Left ventricle myocardium inferior (tissue), 1 donor: Measurements from ENCODE around the gene GNG2. TPM values are rescaled to one million over a fixed set of nuclear protein-coding genes. Genes with fewer than 3 reads are reported as not detected.

Source experiments
- DNase-seq: peaks from one replicate; pipeline ENCODE4 v3.0.0-alpha.2; 2020
- H3K27ac ChIP-seq: fragments of 200-600 bp; replicated peaks from 2 replicates; pipeline ENCODE4 v1.8.0; 2021
- H3K27me3 ChIP-seq: fragments of 200-600 bp; 2 replicates; pipeline ENCODE4 v1.8.0; 2021; ENCODE audit warnings: low read depth
- H3K36me3 ChIP-seq: fragments of 200-600 bp; 2 replicates; pipeline ENCODE4 v1.8.0; 2021
- H3K4me1 ChIP-seq: fragments of 200-600 bp; 2 replicates; pipeline ENCODE4 v1.8.0; 2021
- H3K4me3 ChIP-seq: fragments of 200-600 bp; 2 replicates; pipeline ENCODE4 v1.8.0; 2021; ENCODE audit warnings: mild to moderate bottlenecking, moderate library complexity
- H3K9me3 ChIP-seq: fragments of 200-600 bp; replicated peaks from 2 replicates; pipeline ENCODE4 v1.8.0; 2021
- intact Hi-C: fragments of 100-400 bp; cut with micrococcal nuclease; formaldehyde crosslinking; loops from one replicate; pipeline ENCODE4 v1.11.0; 2022
- total RNA-seq: library from RNA; stranded (reverse); fragmentation: NEBNext Ultra II Directional; extraction: Animal tissue kit (Norgen Biotek cat#: 25700); gene quantifications from one replicate; pipeline ENCODE4 v1.2.1, GENCODE V29; 2021
- TF ChIP-seq, protein P1 (sequence below): fragments of 200-600 bp; IDR thresholded peaks from 2 replicates; pipeline ENCODE4 v1.8.0; 2021; ENCODE audit warnings: antibody characterized with exemption, mild to moderate bottlenecking, borderline replicate concordance
- donor health status: DM: no; HTN: yes; CAD: no; lungs with severe emphysema.

The GNG2 gene
- total RNA-seq, 1 donor from 2014 or later, result 6.7 TPM

DNA sequence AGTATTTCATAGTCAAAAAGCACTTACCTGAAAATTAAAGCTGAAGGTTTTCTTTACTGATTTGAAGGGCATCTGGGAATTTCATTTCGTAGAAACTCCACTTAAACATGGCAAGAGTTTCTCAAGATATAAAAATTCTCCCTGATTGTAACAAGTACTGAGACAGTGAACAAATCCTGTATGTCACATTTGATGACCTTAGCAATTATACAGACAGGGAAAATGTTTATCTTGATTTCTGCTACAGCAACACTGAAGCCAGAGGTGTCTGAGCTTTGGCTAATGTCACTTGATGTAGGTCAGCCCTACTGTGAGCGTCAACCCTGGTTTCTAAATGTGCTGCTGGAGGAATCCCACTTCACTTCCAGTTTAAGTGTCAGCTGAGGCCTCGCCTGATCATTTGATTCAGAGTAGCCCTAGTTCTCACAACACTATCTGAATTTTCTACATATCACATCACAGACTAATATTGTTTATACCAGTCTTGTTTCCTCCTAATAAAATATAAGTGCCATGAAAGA, 149.8 kb downstream of the GNG2 start:
- Histone ChIP-seq H3K9me3 (no peaks in the 10 kb centered on the region), H3K4me3 (no peak overlapping the region), H3K4me1 (peaks cover 94% of the 10 kb centered on the region), H3K36me3 (peaks cover 79% of the 10 kb centered on the region), H3K27me3 (no peaks in the 10 kb centered on the region), H3K27ac (peak overlapping the region; percentile 89)
- DNase-seq, result no peak
- intact Hi-C loops, result no loop called here
- TF ChIP-seq, protein P1, sequence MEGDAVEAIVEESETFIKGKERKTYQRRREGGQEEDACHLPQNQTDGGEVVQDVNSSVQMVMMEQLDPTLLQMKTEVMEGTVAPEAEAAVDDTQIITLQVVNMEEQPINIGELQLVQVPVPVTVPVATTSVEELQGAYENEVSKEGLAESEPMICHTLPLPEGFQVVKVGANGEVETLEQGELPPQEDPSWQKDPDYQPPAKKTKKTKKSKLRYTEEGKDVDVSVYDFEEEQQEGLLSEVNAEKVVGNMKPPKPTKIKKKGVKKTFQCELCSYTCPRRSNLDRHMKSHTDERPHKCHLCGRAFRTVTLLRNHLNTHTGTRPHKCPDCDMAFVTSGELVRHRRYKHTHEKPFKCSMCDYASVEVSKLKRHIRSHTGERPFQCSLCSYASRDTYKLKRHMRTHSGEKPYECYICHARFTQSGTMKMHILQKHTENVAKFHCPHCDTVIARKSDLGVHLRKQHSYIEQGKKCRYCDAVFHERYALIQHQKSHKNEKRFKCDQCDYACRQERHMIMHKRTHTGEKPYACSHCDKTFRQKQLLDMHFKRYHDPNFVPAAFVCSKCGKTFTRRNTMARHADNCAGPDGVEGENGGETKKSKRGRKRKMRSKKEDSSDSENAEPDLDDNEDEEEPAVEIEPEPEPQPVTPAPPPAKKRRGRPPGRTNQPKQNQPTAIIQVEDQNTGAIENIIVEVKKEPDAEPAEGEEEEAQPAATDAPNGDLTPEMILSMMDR, result no peak

DNA sequence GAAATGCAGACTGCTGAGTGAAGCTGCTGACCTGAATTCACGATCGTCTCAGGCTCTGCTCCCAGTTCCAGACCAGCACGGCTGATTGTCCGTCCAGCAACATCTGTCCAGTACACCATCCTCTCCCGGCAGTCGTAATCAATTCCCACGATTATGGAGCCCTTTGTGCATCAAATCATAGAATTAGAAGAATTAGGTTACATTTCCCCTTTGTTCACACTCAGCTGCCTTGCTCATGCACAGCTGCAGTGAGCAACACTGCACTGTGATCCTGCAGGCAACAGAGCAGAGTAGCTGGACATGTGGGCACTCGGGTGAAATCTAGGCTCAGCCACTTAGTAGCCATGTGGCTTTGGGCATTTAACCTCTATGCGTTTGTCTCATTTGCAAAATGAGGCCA, 151.1 kb downstream of the GNG2 start:
- Histone ChIP-seq H3K4me3 (no peak overlapping the region), H3K9me3 (no peaks in the 10 kb centered on the region), H3K27me3 (no peaks in the 10 kb centered on the region), H3K36me3 (peaks cover 66% of the 10 kb centered on the region), H3K27ac (peak overlapping the region; percentile 89), H3K4me1 (peaks cover 94% of the 10 kb centered on the region)
- DNase-seq, result no peak
- intact Hi-C loops, result no loop called here
- TF ChIP-seq, protein P1, result no peak

DNA sequence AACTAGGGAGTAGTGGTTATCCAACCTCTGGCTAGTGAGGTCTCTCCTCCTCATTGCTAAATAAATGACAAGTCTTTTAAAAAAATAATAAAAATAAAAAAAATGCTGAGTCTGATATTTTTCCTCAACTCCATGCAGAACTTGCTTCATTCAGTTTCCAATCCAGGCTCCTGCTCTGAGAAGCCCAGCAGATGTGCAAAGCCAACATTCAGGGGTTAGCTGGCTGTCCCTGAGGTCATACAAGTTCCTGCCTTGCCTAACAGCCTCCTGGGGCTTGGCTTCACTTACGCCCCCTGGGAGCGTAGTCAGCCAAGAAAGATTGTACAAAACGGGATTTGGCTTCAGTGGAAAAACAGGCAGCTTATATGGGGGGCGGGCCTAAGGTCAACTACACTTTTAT, 152.2 kb downstream of the GNG2 start:
- H3K36me3 ChIP-seq, result peaks cover 55% of the 10 kb centered on the region
- TF ChIP-seq, protein P1, result peak; percentile 15
- H3K4me3 ChIP-seq, result no peak overlapping the region
- H3K9me3 ChIP-seq, result no peaks in the 10 kb centered on the region
- peak; percentile 76 for DNase-seq
- peak overlapping the region; percentile 89 for H3K27ac ChIP-seq
- no peaks in the 10 kb centered on the region for H3K27me3 ChIP-seq
- H3K4me1 ChIP-seq, result peaks cover 94% of the 10 kb centered on the region
- intact Hi-C loops, result no loop called here

DNA sequence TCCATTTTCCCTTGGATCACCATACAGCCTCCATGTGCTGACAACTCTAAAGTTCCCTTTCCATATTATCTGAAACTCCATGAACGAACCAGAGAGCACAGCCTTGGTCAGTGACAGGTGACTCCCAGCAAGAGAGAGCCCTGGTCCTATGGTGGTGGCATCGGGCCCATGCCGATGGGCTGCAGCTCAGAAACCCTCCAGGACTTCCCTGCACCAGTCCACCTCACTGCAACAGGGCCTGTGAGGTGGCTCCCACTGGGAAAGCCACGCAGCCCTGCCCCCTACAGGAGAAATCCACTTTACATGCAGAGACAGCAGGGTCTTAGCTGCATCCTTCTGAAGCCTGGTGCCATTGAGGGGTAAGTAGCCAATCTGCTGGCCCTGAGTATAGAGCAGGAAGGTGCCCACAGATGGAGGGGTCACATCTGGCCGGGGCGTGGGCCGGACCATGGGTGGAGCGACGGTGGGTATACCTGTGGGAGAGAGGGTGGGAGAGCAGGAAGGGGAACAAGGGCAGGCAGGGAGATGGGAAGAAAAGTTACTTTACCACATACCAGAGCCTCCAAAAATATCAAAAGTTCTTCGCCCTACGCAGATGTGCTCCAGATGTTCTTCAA, 153.7 kb downstream of the GNG2 start:
- intact Hi-C loops, result no loop called here
- H3K27ac ChIP-seq, result peak overlapping the region; percentile 89
- DNase-seq, result peak; percentile 48
- peaks cover 48% of the 10 kb centered on the region for H3K36me3 ChIP-seq
- TF ChIP-seq, protein P1, result peak; percentile 34
- H3K4me3 ChIP-seq, result peak overlapping the region; percentile 39
- peaks cover 98% of the 10 kb centered on the region for H3K4me1 ChIP-seq
- H3K9me3 ChIP-seq, result no peaks in the 10 kb centered on the region
- H3K27me3 ChIP-seq, result no peaks in the 10 kb centered on the region

DNA sequence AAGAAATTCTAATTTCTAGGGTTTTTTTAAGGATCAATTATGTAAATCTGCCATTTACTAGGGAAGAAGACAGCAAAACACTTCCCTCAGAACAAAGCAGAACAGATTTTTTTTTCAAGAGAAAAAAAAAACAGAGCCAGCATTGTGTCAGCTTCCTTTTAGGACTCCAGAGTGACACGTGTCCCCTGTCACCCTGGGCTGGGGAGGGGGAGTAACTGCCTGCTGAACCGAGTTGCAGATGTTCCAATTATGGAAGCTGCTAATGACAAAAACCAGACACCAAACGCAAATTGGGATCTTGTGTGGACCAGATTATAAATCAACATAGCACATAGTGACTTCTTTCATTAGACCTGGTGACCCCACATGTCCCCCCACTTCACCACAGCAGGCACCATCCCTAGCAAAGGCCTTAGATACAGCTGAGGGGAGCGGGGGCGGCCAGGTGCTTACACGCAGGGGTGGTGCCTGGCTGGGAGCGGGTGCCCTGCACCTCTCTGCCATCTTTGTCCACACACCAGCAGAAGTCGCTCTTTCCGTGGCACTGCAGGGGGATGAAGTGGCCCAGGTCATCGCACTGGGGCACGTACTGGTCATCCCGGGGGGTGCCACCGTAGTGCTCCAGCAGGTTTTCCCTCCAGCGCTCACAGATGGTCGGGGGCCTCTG, 154.3 kb downstream of the GNG2 start:
- Histone ChIP-seq H3K9me3 (no peaks in the 10 kb centered on the region), H3K4me1 (peaks cover 100% of the 10 kb centered on the region), H3K27me3 (no peaks in the 10 kb centered on the region), H3K27ac (peak overlapping the region; percentile 89), H3K36me3 (peaks cover 48% of the 10 kb centered on the region), H3K4me3 (peak overlapping the region; percentile 39)
- TF ChIP-seq, protein P1, result no peak
- intact Hi-C loops, result no loop called here
- DNase-seq, result peak; percentile 65
